GM18526 (cell line): ENCODE results near the gene CAMK4.

Source experiments
- POLR2A ChIP-seq: IDR thresholded peaks from 3 replicates; pipeline ENCODE4 v1.6.1; 2011; ENCODE audit not compliant: insufficient read length; ENCODE audit errors: extremely low read depth

Gene CAMK4

GRCh38 chr5:111493031-111493430, 268.8 kb downstream of the CAMK4 start:
- TF ChIP-seq POLR2A, result no peak

DNA sequence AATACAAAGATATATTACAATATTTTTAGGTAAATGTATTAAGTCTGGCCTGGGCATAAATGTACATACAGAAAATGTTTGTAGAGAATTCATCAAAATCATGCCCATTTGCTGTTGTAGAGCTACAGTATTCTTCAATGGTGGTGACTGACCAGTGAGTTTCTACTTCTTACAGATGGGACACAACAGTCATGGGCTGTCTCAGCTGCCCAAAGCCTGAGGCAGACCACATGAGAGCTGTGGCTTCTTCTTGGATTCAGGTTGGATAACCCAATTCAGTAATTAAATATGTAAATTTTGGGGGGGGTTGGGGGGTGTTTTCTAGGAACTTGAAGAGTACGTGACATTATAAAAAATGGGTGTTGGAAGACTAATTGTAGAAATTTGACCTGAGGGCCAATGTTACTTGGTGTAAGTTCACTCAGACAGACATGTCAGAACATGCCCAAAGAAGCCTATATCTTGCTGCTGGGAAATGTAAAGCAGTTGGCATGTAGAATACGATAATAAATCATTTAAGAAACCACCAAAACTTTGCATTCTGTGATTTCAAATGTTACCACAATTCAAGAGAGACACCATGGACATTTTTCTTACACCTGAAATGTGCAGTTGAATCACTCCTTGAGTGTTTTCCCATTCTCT, 270.3 kb downstream of the CAMK4 start:
- TF ChIP-seq POLR2A, result no peak

GRCh38 chr5:111495159-111495558, 271.0 kb downstream of the CAMK4 start:
- TF ChIP-seq POLR2A, result no peak

- no peak for TF ChIP-seq POLR2A
These were observed 274.2 kb downstream of the CAMK4 start for GRCh38 chr5:111498346-111498745.

DNA sequence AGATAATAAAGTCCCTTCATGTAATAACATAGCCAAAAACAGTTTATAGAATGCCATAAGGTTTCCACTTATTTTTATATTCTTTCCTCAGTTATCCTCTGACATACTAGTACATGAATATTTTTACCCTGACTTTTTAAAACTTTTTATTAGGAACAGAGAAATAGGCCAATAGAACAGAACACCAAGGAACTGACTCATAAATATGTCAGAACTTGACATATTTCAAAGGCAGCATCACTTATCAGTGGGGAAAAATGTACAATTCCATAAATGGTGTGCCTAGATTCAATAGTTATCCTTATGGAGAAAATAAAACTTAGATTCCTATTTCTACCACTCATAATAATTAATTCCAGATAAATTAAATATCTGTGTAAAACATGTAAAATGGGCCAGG, 278.8 kb downstream of the CAMK4 start:
- TF ChIP-seq POLR2A, result no peak

DNA sequence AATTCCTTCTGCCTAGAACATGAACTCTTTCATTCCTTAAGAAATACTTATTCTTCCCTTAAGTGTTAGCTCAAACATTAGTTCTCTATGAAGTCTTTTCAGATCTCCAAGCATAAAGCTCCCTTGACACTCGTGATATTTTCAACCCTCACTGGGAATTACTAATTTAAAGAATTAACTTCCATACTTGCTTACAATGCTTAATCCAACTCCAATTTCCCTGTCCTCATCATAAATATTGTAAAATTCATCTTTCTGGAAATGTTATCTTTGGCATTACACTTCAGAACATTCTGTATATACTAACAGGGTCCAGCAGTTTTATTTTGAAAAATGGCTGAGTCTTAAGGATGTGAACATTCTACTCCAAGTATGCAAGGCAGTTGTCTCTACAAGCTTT, 280.9 kb downstream of the CAMK4 start:
- TF ChIP-seq POLR2A, result no peak

- no peak for TF ChIP-seq POLR2A
These were observed 283.1 kb downstream of the CAMK4 start for GRCh38 chr5:111507276-111507675.

DNA sequence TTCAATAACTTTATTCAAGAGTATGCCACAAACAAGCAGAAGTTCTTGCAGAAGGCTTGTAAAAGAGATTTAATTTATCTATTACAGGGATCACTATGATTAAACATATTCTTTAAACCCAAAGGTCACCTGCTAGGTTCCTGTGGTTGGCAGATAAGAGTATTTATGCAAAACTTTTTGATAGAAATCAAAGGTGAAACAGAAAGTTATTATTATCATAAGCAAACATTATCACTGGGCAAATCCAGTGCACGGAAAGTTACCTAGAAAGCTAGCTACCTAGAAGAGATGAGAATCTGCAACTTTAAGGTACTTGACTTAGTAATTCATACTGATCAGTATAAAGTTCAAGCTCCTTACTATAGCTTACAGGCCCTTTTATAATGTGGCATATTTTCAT, 284.9 kb downstream of the CAMK4 start:
- no peak for TF ChIP-seq POLR2A

DNA sequence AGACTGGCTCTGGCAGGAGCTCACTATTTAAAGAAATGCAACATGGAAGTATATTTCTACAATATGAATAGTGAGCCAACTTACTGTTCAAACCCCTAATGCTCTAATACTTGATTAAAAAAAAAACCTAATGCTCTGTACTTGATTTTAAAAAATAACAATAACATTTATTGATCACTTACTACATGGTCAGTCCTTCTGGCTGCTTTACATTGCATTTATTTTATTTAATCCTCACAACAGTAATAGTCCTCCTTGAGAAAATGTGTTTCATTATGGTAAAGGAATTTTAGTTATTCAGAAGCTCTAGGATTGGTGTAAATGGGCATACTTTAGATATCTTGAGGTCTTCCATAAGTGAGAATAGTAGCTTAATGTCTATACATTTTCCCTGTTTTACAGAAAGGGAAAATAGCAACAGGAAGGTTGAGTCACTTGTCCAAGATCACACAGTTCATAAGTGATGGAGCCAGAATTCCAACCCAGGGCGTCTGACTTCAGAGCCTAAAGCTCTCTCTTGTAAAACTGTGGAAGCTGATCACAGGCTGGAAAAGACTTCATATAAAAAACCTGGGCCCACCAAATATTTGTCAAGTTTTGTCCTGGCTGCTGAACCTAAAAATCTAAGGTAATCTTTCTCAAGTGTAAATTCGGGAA, 287.1 kb downstream of the CAMK4 start:
- TF ChIP-seq POLR2A, result no peak

- no peak for TF ChIP-seq POLR2A
These were observed 287.7 kb downstream of the CAMK4 start for GRCh38 chr5:111511831-111512374.

- peak; percentile 99 for TF ChIP-seq POLR2A
These were observed 288.4 kb downstream of the CAMK4 start, which contains the start of gene STARD4 for GRCh38 chr5:111512375-111513130. STARD4 (minus strand) TSS chr5:111512535; CDS start chr5:111507433, 5,102 bp downstream.

GRCh38 chr5:111513131-111513520, 288.9 kb downstream of the CAMK4 start:
- TF ChIP-seq POLR2A, result no peak

DNA sequence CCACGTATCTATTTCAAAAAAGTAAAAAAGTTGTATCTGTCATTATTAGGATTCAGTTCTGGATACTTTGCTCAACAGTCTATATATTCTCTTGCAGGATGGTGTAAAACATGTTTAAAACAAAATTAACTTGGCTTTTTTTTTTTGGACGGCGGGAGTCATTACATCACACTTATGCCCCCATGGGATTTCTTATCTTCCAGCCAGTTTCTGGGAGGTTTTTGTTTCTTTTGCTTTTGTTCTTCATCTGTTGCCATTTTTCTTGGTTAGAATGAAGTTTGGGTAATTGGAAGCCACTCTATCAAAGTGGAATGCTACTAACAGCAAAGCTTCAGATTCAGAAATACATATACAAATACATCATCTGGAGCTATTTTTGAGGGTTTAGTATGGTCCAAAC, 289.9 kb downstream of the CAMK4 start:
- no peak for TF ChIP-seq POLR2A

GRCh38 chr5:111517853-111518501, 293.8 kb downstream of the CAMK4 start:
- TF ChIP-seq POLR2A, result no peak

- no peak for TF ChIP-seq POLR2A
These were observed 294.6 kb downstream of the CAMK4 start for GRCh38 chr5:111518777-111519176.
